Activated CD4-positive, alpha-beta memory T cell treated with anti-CD3 and anti-CD28 coated beads, Interleukin-2, amount 10 ng/mL, durations not matched to agents 7 days and 5 days (primary cell): Measurements from ENCODE around the gene SMIM7. TPM values are rescaled to one million over a fixed set of nuclear protein-coding genes. Genes with fewer than 3 reads are reported as not detected.
"Not testable (repeated sequence)": the region's sequence is repeated elsewhere in the genome, so short reads cannot be mapped to it uniquely, and the experiment has no call there.

Experiments
- CTCF ChIA-PET: fragments of 350-600 bp; sonication (Branson Sonifier 250); formaldehyde crosslinking; loops from one replicate; lab custom pipeline; 2021; ENCODE audit warnings: antibody characterized with exemption, inconsistent platforms; lab: Charles Lee
- POLR2A ChIA-PET: fragments of 350-600 bp; sonication (Branson Sonifier 250); formaldehyde crosslinking; loops from one replicate; lab custom pipeline; 2021; ENCODE audit warnings: antibody characterized with exemption; lab: Charles Lee
- DNase-seq: peaks from one replicate; pipeline ENCODE4 v3.0.0-alpha.2; 2020
- H3K27ac Mint-ChIP-seq: one replicate; pipeline ENCODE4 v1.8.0; 2021; ENCODE audit warnings: mild to moderate bottlenecking, mixed read lengths
- H3K27me3 Mint-ChIP-seq: one replicate; pipeline ENCODE4 v1.8.0; 2021; ENCODE audit warnings: mixed read lengths
- H3K36me3 Mint-ChIP-seq: one replicate; pipeline ENCODE4 v1.8.0; 2021; ENCODE audit warnings: low read depth, mixed read lengths
- H3K4me1 Mint-ChIP-seq: one replicate; pipeline ENCODE4 v1.8.0; 2021; ENCODE audit warnings: mixed read lengths
- H3K4me3 Mint-ChIP-seq: one replicate; pipeline ENCODE4 v1.8.0; 2021; ENCODE audit warnings: mild to moderate bottlenecking, mixed read lengths
- H3K9me3 Mint-ChIP-seq: one replicate; pipeline ENCODE4 v1.8.0; 2021; ENCODE audit warnings: mixed read lengths
- total RNA-seq, 2 experiments: library from RNA; stranded (reverse); gene quantifications; one replicate each; pipeline ENCODE4 v1.2.3, GENCODE V29; 2021

SMIM7 gene
- total RNA-seq = 10 to 100 TPM; 52.6 to 60.6 TPM

- Mint-ChIP-seq H3K4me1 (peaks cover 52% of the 10 kb centered on the region), H3K4me3 (peak within 1 kb of the TSS; percentile 98), H3K36me3 (peaks cover 35% of the 10 kb centered on the region), H3K9me3 (no peaks in the 10 kb centered on the region), H3K27ac (peak within 1 kb of the TSS; percentile 97), H3K27me3 (peaks cover 13% of the 10 kb centered on the region)
- ChIA-PET CTCF (interaction anchor here (0.6 to 1.8 kb wide), 4 partner anchors 13 to 72 kb away, joined by 3 to 7 read pairs (median 3); no protein-coding TSS in a partner anchor), POLR2A (interaction anchor here (0.6 to 6.6 kb wide), 20 partner anchors 13 to 330 kb away, joined by 3 to 73 read pairs (median 6); partner anchors contain the start of genes C19orf44, CALR3, MED26 and SIN3B)
- peak; percentile 99 for DNase-seq
Observed at GRCh38 chr19:16659832-16660708, at the start of gene SMIM7. Gene SMIM7 (minus strand): TSS chr19:16660144. CDS start chr19:16660110, 34 bp downstream.

DNA sequence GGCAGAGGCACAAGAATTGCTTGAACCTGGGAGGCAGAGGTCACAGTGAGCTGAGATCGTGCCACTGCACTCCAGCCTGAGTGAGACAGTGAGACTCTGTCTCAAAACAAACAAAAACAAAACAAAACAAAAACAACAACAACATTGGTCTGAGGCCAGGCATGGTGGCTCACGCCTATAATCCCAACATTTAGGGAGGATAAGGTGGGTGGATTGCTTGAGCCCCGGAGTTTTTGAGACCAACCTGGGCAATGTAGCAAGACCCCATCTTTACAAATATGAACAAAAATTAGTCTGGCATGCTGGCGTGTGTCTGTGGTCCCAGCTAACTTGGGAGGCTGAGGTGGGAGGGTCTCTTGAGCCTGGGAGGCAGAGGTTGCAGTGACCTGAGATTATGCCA is 43.7 kb upstream of the SMIM7 start:
- H3K4me1 Mint-ChIP-seq = no peaks in the 10 kb centered on the region
- no peak for DNase-seq
- ChIA-PET POLR2A (no interaction called here), CTCF (interaction anchor here (1.3 kb wide), 1 partner anchor 17 kb away, joined by 5 read pairs; the partner anchor contains the start of gene NWD1)
- H3K36me3 Mint-ChIP-seq = no peaks in the 10 kb centered on the region
- H3K4me3 Mint-ChIP-seq = no peak overlapping the region
- H3K27ac Mint-ChIP-seq = no peak overlapping the region
- H3K9me3 Mint-ChIP-seq = no peaks in the 10 kb centered on the region
- H3K27me3 Mint-ChIP-seq = no peaks in the 10 kb centered on the region

- Mint-ChIP-seq H3K9me3 (no peaks in the 10 kb centered on the region), H3K36me3 (no peaks in the 10 kb centered on the region), H3K27me3 (peaks cover 1% of the 10 kb centered on the region), H3K4me3 (no peak overlapping the region), H3K27ac (no peak overlapping the region), H3K4me1 (no peaks in the 10 kb centered on the region)
- POLR2A ChIA-PET = no interaction called here
- CTCF ChIA-PET = interaction anchor here (1.0 kb wide), 1 partner anchor 15 kb away, joined by 4 read pairs; no protein-coding TSS in a partner anchor
- no peak for DNase-seq
Observed at GRCh38 chr19:16702123-16702522, 42.2 kb upstream of the SMIM7 start.

- H3K27me3 Mint-ChIP-seq = peaks cover 1% of the 10 kb centered on the region
Observed at GRCh38 chr19:16698914-16699313, 39.0 kb upstream of the SMIM7 start.

DNA sequence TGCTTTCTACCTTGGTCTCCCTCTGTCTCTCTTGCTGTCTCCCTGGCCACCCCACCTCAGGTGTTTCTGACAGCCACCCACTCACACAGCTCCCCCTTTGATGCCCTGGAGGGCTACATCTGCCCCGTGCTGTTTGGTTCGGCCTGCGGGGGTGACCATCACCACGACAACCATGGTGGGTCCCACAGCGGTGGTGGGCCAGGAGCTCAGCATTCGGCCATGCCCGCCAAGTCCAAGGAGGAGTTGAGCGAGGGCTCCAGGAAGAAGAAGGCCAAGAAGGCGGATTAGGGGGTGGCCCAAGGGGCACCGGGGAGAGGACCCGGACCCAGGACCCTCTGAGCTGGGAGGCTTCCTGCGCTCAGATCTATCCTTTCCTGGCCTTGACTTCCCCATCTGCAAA is 28.1 kb upstream of the SMIM7 start:
- no peaks in the 10 kb centered on the region for H3K4me1 Mint-ChIP-seq
- no peaks in the 10 kb centered on the region for H3K9me3 Mint-ChIP-seq
- H3K4me3 Mint-ChIP-seq = no peak overlapping the region
- no peaks in the 10 kb centered on the region for H3K27me3 Mint-ChIP-seq
- no peaks in the 10 kb centered on the region for H3K36me3 Mint-ChIP-seq
- ChIA-PET CTCF (no interaction called here), POLR2A (no interaction called here)
- no peak for DNase-seq
- no peak overlapping the region for H3K27ac Mint-ChIP-seq

More at GRCh38 chr19:16698914-16699313, 39.0 kb upstream of the SMIM7 start:
- Mint-ChIP-seq H3K27ac (no peak overlapping the region), H3K9me3 (no peaks in the 10 kb centered on the region), H3K4me1 (no peaks in the 10 kb centered on the region), H3K4me3 (no peak overlapping the region), H3K36me3 (no peaks in the 10 kb centered on the region)
- ChIA-PET CTCF (no interaction called here), POLR2A (no interaction called here)
- no peak for DNase-seq

GRCh38 chr19:16684216-16684615 is 24.3 kb upstream of the SMIM7 start:
- Mint-ChIP-seq H3K4me3 (no peak overlapping the region), H3K9me3 (peaks cover 2% of the 10 kb centered on the region), H3K27ac (no peak overlapping the region), H3K4me1 (no peaks in the 10 kb centered on the region), H3K27me3 (no peaks in the 10 kb centered on the region), H3K36me3 (no peaks in the 10 kb centered on the region)
- no peak for DNase-seq
- POLR2A ChIA-PET = no interaction called here
- CTCF ChIA-PET = interaction anchor here (0.7 to 0.9 kb wide), 2 partner anchors 17 to 31 kb away, joined by 3 to 4 read pairs; no protein-coding TSS in a partner anchor

DNA sequence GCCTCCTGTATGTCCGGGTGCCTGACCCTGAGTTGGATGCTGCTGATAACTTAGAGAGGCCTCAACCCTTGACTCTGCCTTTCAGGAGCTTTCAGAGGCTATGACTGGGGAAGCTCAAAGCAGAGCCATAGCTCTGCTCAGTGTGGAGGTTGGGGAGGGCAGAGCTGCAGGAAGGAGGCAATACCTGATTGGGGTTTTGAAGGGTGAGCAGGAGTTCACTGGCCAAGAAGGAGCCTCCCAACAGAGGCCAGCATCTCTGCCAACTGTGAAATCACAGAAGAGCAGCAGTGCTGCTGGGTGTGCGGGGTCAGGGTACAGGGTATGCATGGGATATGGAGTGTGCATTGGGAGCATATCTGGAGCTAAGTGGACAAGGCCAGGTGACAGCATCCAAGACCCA is 22.6 kb upstream of the SMIM7 start:
- H3K4me1 Mint-ChIP-seq = no peaks in the 10 kb centered on the region
- POLR2A ChIA-PET = no interaction called here
- no peak overlapping the region for H3K27ac Mint-ChIP-seq
- no peaks in the 10 kb centered on the region for H3K27me3 Mint-ChIP-seq
- no peaks in the 10 kb centered on the region for H3K36me3 Mint-ChIP-seq
- DNase-seq = no peak
- CTCF ChIA-PET = interaction anchor here (1.2 kb wide), 1 partner anchor 32 kb away, joined by 3 read pairs; no protein-coding TSS in a partner anchor
- peaks cover 2% of the 10 kb centered on the region for H3K9me3 Mint-ChIP-seq
- no peak overlapping the region for H3K4me3 Mint-ChIP-seq

- POLR2A ChIA-PET = no interaction called here
- no peak overlapping the region for H3K27ac Mint-ChIP-seq
- no peak overlapping the region for H3K4me3 Mint-ChIP-seq
- no peaks in the 10 kb centered on the region for H3K27me3 Mint-ChIP-seq
- H3K36me3 Mint-ChIP-seq = no peaks in the 10 kb centered on the region
- no peaks in the 10 kb centered on the region for H3K4me1 Mint-ChIP-seq
- no peak for DNase-seq
- CTCF ChIA-PET = no interaction called here
- H3K9me3 Mint-ChIP-seq = peaks cover 2% of the 10 kb centered on the region
Observed at GRCh38 chr19:16679811-16680210, 19.9 kb upstream of the SMIM7 start.

DNA sequence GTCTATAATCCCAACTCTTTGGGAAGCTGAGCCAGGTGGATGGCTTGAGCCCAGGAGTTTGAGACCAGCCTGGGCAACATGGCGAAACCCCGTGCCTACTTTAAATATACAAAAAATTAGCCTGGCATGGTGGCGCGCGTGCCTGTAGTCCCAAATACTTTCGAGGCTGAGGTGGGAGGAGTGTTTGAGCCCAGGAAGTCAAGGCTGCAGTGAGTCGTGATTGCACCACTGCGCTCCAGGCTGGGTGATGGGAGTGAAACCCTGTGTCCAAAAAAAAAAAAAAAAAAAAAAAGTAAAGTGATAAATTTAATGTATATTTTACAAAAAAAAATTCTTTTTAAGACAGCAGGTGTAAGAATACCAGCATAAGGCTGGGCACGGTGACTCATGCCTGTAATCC is 18.6 kb upstream of the SMIM7 start:
- DNase-seq = no peak
- no peak overlapping the region for H3K4me3 Mint-ChIP-seq
- ChIA-PET CTCF (interaction anchor here (0.6 to 0.7 kb wide), 3 partner anchors 18 to 1181 kb away, joined by 3 to 6 read pairs (median 4); no protein-coding TSS in a partner anchor), POLR2A (no interaction called here)
- no peak overlapping the region for H3K27ac Mint-ChIP-seq
- peaks cover 2% of the 10 kb centered on the region for H3K9me3 Mint-ChIP-seq
- no peaks in the 10 kb centered on the region for H3K4me1 Mint-ChIP-seq
- no peaks in the 10 kb centered on the region for H3K36me3 Mint-ChIP-seq
- no peaks in the 10 kb centered on the region for H3K27me3 Mint-ChIP-seq

DNA sequence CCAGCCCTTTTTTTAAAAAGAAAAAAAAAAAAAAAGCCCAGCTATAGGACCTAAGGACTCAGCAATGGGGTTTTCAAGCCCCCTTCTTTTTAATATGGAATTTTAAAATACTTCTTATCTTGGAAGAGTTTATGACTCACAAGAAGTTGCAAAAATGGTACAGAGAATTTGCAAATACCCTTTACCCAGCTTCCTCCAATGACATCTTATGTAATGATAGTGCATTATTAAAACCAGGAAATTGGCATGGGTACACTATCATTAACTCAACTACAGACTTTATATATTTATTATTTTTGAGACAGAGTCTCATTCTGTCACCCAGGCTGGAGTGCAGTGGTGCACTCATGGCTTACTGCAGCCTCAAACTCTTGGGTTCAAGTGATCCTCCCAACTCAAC is 17.1 kb upstream of the SMIM7 start:
- no peak overlapping the region for H3K4me3 Mint-ChIP-seq
- ChIA-PET CTCF (interaction anchor here (0.6 kb wide), 1 partner anchor 95 kb away, joined by 5 read pairs; no protein-coding TSS in a partner anchor), POLR2A (interaction anchor here (0.7 kb wide), 1 partner anchor 50 kb away, joined by 3 read pairs; no protein-coding TSS in a partner anchor)
- DNase-seq = no peak
- H3K9me3 Mint-ChIP-seq = peaks cover 2% of the 10 kb centered on the region
- no peaks in the 10 kb centered on the region for H3K27me3 Mint-ChIP-seq
- H3K4me1 Mint-ChIP-seq = no peaks in the 10 kb centered on the region
- H3K36me3 Mint-ChIP-seq = no peaks in the 10 kb centered on the region
- H3K27ac Mint-ChIP-seq = no peak overlapping the region

GRCh38 chr19:16676101-16676798 is 16.3 kb upstream of the SMIM7 start:
- no peaks in the 10 kb centered on the region for H3K4me1 Mint-ChIP-seq
- no peaks in the 10 kb centered on the region for H3K27me3 Mint-ChIP-seq
- H3K9me3 Mint-ChIP-seq = peaks cover 2% of the 10 kb centered on the region
- ChIA-PET POLR2A (interaction anchor here (0.7 kb wide), 1 partner anchor 49 kb away, joined by 3 read pairs; no protein-coding TSS in a partner anchor), CTCF (interaction anchor here (0.6 kb wide), 1 partner anchor 96 kb away, joined by 5 read pairs; no protein-coding TSS in a partner anchor)
- H3K36me3 Mint-ChIP-seq = no peaks in the 10 kb centered on the region
- H3K4me3 Mint-ChIP-seq = no peak overlapping the region
- DNase-seq = no peak
- H3K27ac Mint-ChIP-seq = no peak overlapping the region

DNA sequence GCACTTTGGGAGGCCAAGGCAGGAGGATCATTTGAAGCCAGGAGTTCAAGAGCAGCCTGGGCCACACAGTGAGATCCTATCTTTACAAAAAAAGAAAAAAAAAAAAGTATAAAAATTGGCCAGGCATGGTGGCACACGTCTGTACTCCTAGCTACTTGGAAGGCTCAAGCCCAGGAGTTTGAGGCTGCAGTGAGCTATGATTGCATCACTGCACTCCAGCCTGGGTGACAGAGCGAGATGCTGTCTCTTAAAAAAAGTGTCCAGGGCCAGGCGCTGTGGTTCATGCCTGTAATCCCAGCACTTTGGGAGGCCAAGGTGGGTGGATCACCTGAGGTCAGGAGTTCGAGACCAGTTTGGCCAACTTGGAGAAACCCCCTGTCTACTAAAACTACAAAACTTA is 13.9 kb upstream of the SMIM7 start:
- H3K27me3 Mint-ChIP-seq, H3K9me3 Mint-ChIP-seq, DNase-seq, H3K4me3 Mint-ChIP-seq, H3K4me1 Mint-ChIP-seq, H3K36me3 Mint-ChIP-seq, H3K27ac Mint-ChIP-seq: not testable (repeated sequence)
- ChIA-PET CTCF (interaction anchor here (0.7 to 1.9 kb wide), 2 partner anchors 13 to 50 kb away, joined by 3 to 7 read pairs; partner anchors contain the start of gene TMEM38A), POLR2A (interaction anchor here (2.7 kb wide), 1 partner anchor 14 kb away, joined by 13 read pairs; the partner anchor contains the start of genes SMIM7 and TMEM38A)
